OCI-LY7 (cell line): ENCODE results near the gene MAN1A1. TPM values are rescaled to one million over a fixed set of nuclear protein-coding genes. Genes with fewer than 3 reads are reported as not detected.

Source experiments
- BruUV-seq: library from RNA; stranded (reverse); fragments of 400-500 nt; replicated peaks from 2 replicates; lab custom pipeline; 2021; lab: Mats Ljungman, UMichigan
- CTCF ChIA-PET: fragments of 300-600 bp; sonication (Branson Sonifier 250); formaldehyde crosslinking; loops from one replicate; lab custom pipeline; 2022; ENCODE audit warnings: antibody characterized with exemption; ENCODE audit not compliant: unreplicated experiment; lab: Charles Lee
- POLR2A ChIA-PET: fragments of 300-600 bp; sonication (Branson Sonifier 250); formaldehyde crosslinking; loops from one replicate; lab custom pipeline; 2022; ENCODE audit warnings: antibody characterized with exemption; lab: Charles Lee
- DNase-seq: peaks from one replicate; pipeline ENCODE4 v3.0.0-alpha.2; 2015; ENCODE audit warnings: low spot score
- H2AFZ ChIP-seq: fragments of 200-600 bp; sonication (generic), shearing (Covaris generic); 2 replicates; pipeline ENCODE4 v1.6.1; 2014; ENCODE audit warnings: mild to moderate bottlenecking, antibody characterized with exemption, low read length, moderate library complexity
- H3K27ac ChIP-seq: fragments of 200-600 bp; sonication (generic); 2 replicates; pipeline ENCODE4 v1.5.1; 2014; ENCODE audit warnings: mixed run types, low read depth, mild to moderate bottlenecking, moderate library complexity, low read length, inconsistent platforms; ENCODE audit not compliant: poor library complexity, severe bottlenecking
- H3K36me3 ChIP-seq: fragments of 200-600 bp; sonication (generic); 2 replicates; pipeline ENCODE4 v1.6.1; 2014; ENCODE audit warnings: mild to moderate bottlenecking, antibody characterized with exemption, low read length, moderate library complexity, mixed read lengths; ENCODE audit not compliant: insufficient read depth
- H3K4me1 ChIP-seq: fragments of 200-600 bp; sonication (generic); 2 replicates; pipeline ENCODE4 v1.5.1; 2014; ENCODE audit warnings: mild to moderate bottlenecking, low read length; ENCODE audit not compliant: insufficient read depth, poor library complexity, severe bottlenecking
- H3K4me2 ChIP-seq: fragments of 200-600 bp; sonication (generic); 2 replicates; pipeline ENCODE4 v1.6.1; 2014; ENCODE audit warnings: mild to moderate bottlenecking, low read length
- H3K4me3 ChIP-seq: fragments of 200-600 bp; sonication (generic); 2 replicates; pipeline ENCODE4 v1.5.1; 2014; ENCODE audit warnings: mild to moderate bottlenecking, low read depth, low read length; ENCODE audit not compliant: poor library complexity, severe bottlenecking
- H3K79me2 ChIP-seq: fragments of 200-600 bp; sonication (generic); 2 replicates; pipeline ENCODE4 v1.6.1; 2016; ENCODE audit warnings: low read depth, mild to moderate bottlenecking, low read length, moderate library complexity, mixed read lengths; ENCODE audit not compliant: insufficient read depth
- H3K9me2 ChIP-seq: fragments of 200-600 bp; sonication (generic); 2 replicates; pipeline ENCODE4 v1.6.1; 2016; ENCODE audit warnings: mild to moderate bottlenecking, low read length, mixed read lengths; ENCODE audit not compliant: insufficient read depth
- H3K9me3 ChIP-seq: fragments of 200-600 bp; sonication (generic); 2 replicates; pipeline ENCODE4 v1.6.1; 2014; ENCODE audit warnings: mild to moderate bottlenecking, mixed run types, low read length, mixed read lengths
- H4K20me1 ChIP-seq: fragments of 200-600 bp; sonication (generic); 2 replicates; pipeline ENCODE4 v1.6.1; 2014; ENCODE audit warnings: mild to moderate bottlenecking, antibody characterized with exemption, low read length, moderate library complexity, mixed read lengths; ENCODE audit not compliant: insufficient read depth
- EZH2phosphoT487 ChIP-seq: fragments of 200-600 bp; sonication (generic); IDR thresholded peaks from 2 replicates; pipeline ENCODE4 v1.6.1; 2018; ENCODE audit warnings: low read depth, borderline replicate concordance, mild to moderate bottlenecking, mixed run types, antibody characterized with exemption, low read length, moderate library complexity, mixed read lengths
- intact Hi-C: fragments of 100-400 bp; cut with micrococcal nuclease; formaldehyde crosslinking; loops from one replicate; pipeline ENCODE4 v1.10.0; 2022; ENCODE audit not compliant: unreplicated experiment
- total RNA-seq, 2 experiments: library from RNA; depleted of rRNA in 1 of 2; stranded (reverse); fragments of >200 nt in 1 of 2; shearing (Covaris generic) in 1 of 2; gene quantifications; 2 replicates each; pipeline ENCODE4 v1.2.3, GENCODE V29; 2014 to 2022
- TF ChIP-seq, protein P1 (sequence below): fragments of 200-600 bp; sonication (generic); conservative IDR thresholded peaks from 2 replicates; pipeline ENCODE4 v1.5.1; 2014; ENCODE audit warnings: mild to moderate bottlenecking, antibody characterized with exemption, low read length, moderate library complexity, mixed read lengths

MAN1A1 gene
- total RNA-seq, 2 experiments from 2014 or later: 72.4 to 74.3 TPM

DNA sequence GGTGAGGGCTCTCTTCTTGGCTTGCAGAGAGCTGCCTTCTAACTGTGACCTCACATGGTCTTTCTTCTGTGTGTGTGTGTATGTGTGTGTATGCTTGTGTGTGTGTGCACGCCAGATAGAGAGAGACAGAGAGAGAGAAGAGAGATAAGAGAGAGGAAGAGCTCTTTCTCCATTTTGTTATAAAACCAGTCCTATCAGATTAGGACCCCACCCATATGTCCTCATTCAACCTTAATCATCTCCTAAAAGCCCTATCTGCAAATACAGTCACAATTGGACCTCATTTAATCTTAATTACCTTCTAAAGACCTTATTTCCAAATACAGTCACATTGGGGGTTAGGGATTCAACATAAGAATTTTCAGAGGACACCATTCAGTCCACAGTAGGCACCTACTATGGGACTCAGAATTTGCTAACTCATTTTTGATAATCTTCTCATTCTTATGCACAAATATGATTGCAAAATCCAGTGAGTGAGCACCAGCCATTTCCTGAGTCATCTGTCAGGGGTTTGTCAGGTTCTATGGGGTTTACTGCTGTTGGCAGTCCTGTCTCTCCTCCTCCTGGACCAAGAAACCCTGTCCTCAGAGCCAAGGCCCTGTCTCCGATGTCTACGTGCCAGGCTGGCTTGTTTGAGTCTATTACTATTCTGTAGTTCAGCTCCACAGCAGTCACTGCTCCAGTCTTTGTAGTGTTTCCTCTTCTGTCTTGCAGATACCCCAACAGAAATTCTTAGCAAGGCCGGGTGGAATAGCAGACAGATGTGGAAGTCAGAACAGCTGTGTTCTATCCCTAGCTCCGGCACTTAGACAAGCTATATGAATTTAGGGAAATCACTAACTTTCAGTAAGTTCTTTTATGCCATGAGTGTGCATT lies 212.1 kb downstream of the MAN1A1 start:
- Histone ChIP-seq H4K20me1 (no peaks in the 10 kb centered on the region), H3K36me3 (no peaks in the 10 kb centered on the region), H3K4me2 (no peak overlapping the region), H2AFZ (no peak overlapping the region), H3K9me3 (no peaks in the 10 kb centered on the region), H3K27ac (no peak overlapping the region), H3K4me3 (no peak overlapping the region), H3K4me1 (no peaks in the 10 kb centered on the region), H3K9me2 (no peaks in the 10 kb centered on the region), H3K79me2 (no peaks in the 10 kb centered on the region)
- intact Hi-C loops: no loop called here
- DNase-seq: no peak
- ChIA-PET POLR2A (no interaction called here), CTCF (interaction anchor here (0.6 kb wide), 1 partner anchor 17 kb away, joined by 3 read pairs; no protein-coding TSS in a partner anchor)
- TF ChIP-seq, protein P1, sequence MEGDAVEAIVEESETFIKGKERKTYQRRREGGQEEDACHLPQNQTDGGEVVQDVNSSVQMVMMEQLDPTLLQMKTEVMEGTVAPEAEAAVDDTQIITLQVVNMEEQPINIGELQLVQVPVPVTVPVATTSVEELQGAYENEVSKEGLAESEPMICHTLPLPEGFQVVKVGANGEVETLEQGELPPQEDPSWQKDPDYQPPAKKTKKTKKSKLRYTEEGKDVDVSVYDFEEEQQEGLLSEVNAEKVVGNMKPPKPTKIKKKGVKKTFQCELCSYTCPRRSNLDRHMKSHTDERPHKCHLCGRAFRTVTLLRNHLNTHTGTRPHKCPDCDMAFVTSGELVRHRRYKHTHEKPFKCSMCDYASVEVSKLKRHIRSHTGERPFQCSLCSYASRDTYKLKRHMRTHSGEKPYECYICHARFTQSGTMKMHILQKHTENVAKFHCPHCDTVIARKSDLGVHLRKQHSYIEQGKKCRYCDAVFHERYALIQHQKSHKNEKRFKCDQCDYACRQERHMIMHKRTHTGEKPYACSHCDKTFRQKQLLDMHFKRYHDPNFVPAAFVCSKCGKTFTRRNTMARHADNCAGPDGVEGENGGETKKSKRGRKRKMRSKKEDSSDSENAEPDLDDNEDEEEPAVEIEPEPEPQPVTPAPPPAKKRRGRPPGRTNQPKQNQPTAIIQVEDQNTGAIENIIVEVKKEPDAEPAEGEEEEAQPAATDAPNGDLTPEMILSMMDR: no peak
- no peak for TF ChIP-seq EZH2phosphoT487
- BruUV-seq: no TSS peak

GRCh38 chr6:119134752-119135151 lies 214.8 kb downstream of the MAN1A1 start:
- intact Hi-C loops: no loop called here
- H3K9me3 ChIP-seq: no peaks in the 10 kb centered on the region
- no peak overlapping the region for H3K4me2 ChIP-seq
- POLR2A ChIA-PET: no interaction called here
- no peak for DNase-seq
- no peak overlapping the region for H3K27ac ChIP-seq
- BruUV-seq: no TSS peak
- no peaks in the 10 kb centered on the region for H3K79me2 ChIP-seq
- no peak overlapping the region for H3K4me3 ChIP-seq
- no peaks in the 10 kb centered on the region for H3K9me2 ChIP-seq
- no peaks in the 10 kb centered on the region for H3K4me1 ChIP-seq
- H2AFZ ChIP-seq: no peak overlapping the region
- CTCF ChIA-PET: no interaction called here
- no peaks in the 10 kb centered on the region for H4K20me1 ChIP-seq
- no peaks in the 10 kb centered on the region for H3K36me3 ChIP-seq
- no peak for TF ChIP-seq EZH2phosphoT487
- TF ChIP-seq, protein P1: no peak

- intact Hi-C loops: no loop called here
- Histone ChIP-seq H3K4me1 (no peaks in the 10 kb centered on the region), H3K9me3 (no peaks in the 10 kb centered on the region), H3K27ac (no peak overlapping the region), H3K4me3 (no peak overlapping the region), H3K36me3 (no peaks in the 10 kb centered on the region), H2AFZ (no peak overlapping the region), H4K20me1 (no peaks in the 10 kb centered on the region), H3K9me2 (no peaks in the 10 kb centered on the region), H3K79me2 (no peaks in the 10 kb centered on the region), H3K4me2 (no peak overlapping the region)
- DNase-seq: no peak
- no TSS peak for BruUV-seq
- CTCF ChIA-PET: no interaction called here
- TF ChIP-seq, protein P1: no peak
- TF ChIP-seq EZH2phosphoT487: no peak
- POLR2A ChIA-PET: interaction anchor here (0.6 to 1.3 kb wide), 3 partner anchors 8 to 1229 kb away, joined by 3 read pairs; no protein-coding TSS in a partner anchor
Measured at GRCh38 chr6:119133400-119133799, 216.2 kb downstream of the MAN1A1 start.
